ENCODE data around the gene FRA10AC1.

DNA sequence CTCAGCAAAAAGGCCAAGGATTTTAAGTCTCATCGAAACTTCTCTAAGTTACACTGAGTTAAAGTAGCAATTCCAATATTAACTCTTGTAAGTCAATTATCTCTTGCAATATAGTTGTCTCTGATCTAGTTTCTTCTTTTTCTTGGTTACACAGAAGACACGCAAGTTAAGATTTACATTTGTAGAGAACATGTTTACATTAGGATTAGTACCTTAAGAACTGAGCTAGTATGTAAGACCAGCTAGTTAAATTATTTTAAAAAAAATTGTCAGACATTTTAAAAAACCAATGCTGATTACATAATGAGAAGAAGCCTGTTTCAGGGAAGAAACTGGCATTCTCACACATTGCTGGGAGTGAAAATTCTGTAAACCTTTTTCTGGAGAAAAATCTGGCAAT, 31.4 kb downstream of the FRA10AC1 start:
- TF ChIP-seq, protein P1, sequence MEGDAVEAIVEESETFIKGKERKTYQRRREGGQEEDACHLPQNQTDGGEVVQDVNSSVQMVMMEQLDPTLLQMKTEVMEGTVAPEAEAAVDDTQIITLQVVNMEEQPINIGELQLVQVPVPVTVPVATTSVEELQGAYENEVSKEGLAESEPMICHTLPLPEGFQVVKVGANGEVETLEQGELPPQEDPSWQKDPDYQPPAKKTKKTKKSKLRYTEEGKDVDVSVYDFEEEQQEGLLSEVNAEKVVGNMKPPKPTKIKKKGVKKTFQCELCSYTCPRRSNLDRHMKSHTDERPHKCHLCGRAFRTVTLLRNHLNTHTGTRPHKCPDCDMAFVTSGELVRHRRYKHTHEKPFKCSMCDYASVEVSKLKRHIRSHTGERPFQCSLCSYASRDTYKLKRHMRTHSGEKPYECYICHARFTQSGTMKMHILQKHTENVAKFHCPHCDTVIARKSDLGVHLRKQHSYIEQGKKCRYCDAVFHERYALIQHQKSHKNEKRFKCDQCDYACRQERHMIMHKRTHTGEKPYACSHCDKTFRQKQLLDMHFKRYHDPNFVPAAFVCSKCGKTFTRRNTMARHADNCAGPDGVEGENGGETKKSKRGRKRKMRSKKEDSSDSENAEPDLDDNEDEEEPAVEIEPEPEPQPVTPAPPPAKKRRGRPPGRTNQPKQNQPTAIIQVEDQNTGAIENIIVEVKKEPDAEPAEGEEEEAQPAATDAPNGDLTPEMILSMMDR (IDR thresholded peaks at IDR 0.05): no peak
- TF ChIP-seq POLR2A (IDR thresholded peaks at IDR 0.05): no peak
